ENCODE results near the gene PKHD1. TPM values are rescaled to one million over a fixed set of nuclear protein-coding genes. Genes with fewer than 3 reads are reported as not detected.

Gene PKHD1
- total and polyA plus RNA-seq, 2 of the 8 experiments (the other 6 are each of a cell fraction or from before 2014, with no cell fraction given) = 0.06 to 0.09 TPM

DNA sequence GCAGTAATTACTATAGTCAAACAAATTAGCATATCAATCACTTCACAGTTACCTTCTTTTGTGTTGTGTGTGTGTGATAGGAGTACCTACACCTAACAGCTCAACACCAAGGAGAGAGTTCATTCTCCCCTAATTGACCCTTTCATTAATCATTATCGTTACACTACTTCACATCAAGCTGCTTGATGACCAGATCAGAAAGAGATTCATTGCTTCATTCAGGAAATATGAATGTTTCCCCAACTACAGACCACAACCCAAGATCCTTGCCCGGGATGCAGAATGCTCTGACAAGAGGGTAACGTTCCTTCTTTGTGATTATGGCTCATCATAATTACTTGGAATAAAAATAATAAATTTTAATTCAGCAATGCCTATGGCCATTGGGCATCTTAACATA lies 132.7 kb downstream of the PKHD1 start (continued):
- TF ChIP-seq SP1 (IDR thresholded peaks at IDR 0.05; ENCODE audit: low read depth, low read length) (no peak), JUND (IDR thresholded peaks at IDR 0.05; ENCODE audit: low read length) (no peak), RAD21 (IDR thresholded peaks at IDR 0.05 in 1 of 2, conservative IDR thresholded peaks at IDR 0.05 in 1 of 2; ENCODE audit: low read depth in 2 of 2, low read length in 2 of 2) (no peak), RNF2 (IDR thresholded peaks at IDR 0.05; ENCODE audit: borderline replicate concordance, low read depth, low read length, missing control alignments, poor library complexity, severe bottlenecking) (no peak)

All from H1 (cell line).